ENCODE results near the gene TLR5. TPM values are rescaled to one million over a fixed set of nuclear protein-coding genes. Genes with fewer than 3 reads are reported as not detected.

Gene TLR5
- total RNA-seq, 4 donors from 2014 or later, result 1.6 to 16.8 (median 5.7) TPM

DNA sequence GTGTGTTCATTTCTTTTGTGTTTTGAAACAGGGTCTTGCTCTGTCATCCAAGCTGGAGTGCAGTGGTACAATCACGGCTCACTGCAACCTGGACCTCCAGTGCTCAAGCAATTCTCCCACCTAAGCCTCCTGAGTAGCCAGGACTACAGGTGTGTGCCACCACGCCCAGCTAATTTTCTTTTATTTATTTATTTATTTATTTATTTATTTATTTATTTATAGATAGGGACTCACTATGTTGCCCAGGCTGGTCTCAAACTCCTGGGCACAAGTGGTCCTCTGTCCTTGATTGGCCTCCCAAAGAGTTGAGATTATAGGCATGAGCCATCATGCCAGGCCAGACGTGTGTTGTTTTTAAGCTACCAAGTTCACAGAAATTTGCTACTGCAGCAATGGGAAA lies 43.8 kb upstream of the TLR5 start:
- intact Hi-C loops (cut with DNase I; ENCODE audit: low total_unique reads), result no loop called here
- DNase-seq (ENCODE audit: low spot score in 2 of 2), result no peak
- H3K4me3 ChIP-seq (ENCODE audit: low read depth, poor library complexity, severe bottlenecking), result no peak overlapping the region
- WGBS, 2 donors, result 95 to 99% methylated on average over 3 of the region's 3 CpGs
- no peak for TF ChIP-seq POLR2A (IDR thresholded peaks at IDR 0.05)
- TF ChIP-seq, protein P1, sequence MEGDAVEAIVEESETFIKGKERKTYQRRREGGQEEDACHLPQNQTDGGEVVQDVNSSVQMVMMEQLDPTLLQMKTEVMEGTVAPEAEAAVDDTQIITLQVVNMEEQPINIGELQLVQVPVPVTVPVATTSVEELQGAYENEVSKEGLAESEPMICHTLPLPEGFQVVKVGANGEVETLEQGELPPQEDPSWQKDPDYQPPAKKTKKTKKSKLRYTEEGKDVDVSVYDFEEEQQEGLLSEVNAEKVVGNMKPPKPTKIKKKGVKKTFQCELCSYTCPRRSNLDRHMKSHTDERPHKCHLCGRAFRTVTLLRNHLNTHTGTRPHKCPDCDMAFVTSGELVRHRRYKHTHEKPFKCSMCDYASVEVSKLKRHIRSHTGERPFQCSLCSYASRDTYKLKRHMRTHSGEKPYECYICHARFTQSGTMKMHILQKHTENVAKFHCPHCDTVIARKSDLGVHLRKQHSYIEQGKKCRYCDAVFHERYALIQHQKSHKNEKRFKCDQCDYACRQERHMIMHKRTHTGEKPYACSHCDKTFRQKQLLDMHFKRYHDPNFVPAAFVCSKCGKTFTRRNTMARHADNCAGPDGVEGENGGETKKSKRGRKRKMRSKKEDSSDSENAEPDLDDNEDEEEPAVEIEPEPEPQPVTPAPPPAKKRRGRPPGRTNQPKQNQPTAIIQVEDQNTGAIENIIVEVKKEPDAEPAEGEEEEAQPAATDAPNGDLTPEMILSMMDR (IDR thresholded peaks at IDR 0.05), result no peak

DNA sequence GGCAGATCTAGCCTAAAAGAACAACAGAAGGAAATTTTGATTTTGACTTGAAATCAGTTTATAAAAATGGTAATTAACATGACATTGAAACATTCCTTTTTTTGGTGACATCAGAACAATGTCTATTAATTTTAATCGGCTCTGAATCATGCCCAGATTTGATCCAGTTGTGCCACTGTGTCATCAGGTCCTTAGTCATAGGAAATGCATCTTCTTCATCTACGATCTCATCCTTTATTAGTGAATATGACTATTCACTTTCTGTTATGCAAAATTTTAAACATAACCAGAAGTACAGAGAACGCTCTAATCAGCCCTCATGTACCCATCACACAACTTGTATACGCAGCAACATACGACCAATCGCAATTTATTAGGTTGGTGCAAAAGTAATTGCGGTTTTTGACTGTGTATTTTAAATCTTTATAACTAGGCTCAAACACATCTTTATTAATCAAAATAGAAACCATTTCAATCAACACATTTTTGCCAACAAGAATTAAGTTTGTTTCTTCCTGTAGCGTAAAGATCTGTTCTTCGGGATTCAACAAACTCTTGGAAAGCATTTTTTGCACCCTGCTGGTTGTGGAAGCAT lies 40.3 kb upstream of the TLR5 start:
- H3K4me3 ChIP-seq (ENCODE audit: low read depth, poor library complexity, severe bottlenecking), result no peak overlapping the region
- intact Hi-C loops (cut with DNase I; ENCODE audit: low total_unique reads), result no loop called here

GRCh38 chr1:223180731-223181321 lies 37.8 kb upstream of the TLR5 start:
- intact Hi-C loops (cut with DNase I; ENCODE audit: low total_unique reads), result no loop called here
- 16% methylated on average over 5 of the region's 5 CpGs for WGBS, 2 donors
- peak in 1 of 2 donors; percentile 62 for DNase-seq (ENCODE audit: low spot score in 2 of 2)
- no peak overlapping the region for H3K4me3 ChIP-seq (ENCODE audit: low read depth, poor library complexity, severe bottlenecking)
- TF ChIP-seq, protein P1 (IDR thresholded peaks at IDR 0.05), result no peak

More for the DNA sequence above, 40.3 kb upstream of the TLR5 start:
- DNase-seq (ENCODE audit: low spot score in 2 of 2), result no peak
- 79 to 82% methylated on average over 9 of the region's 9 CpGs for WGBS, 2 donors
- TF ChIP-seq POLR2A (IDR thresholded peaks at IDR 0.05), result no peak
- TF ChIP-seq, protein P1 (IDR thresholded peaks at IDR 0.05), result no peak

GRCh38 chr1:223179786-223180185 lies 36.7 kb upstream of the TLR5 start:
- no peak for TF ChIP-seq POLR2A (IDR thresholded peaks at IDR 0.05)
- TF ChIP-seq, protein P1 (IDR thresholded peaks at IDR 0.05), result no peak
- H3K4me3 ChIP-seq (ENCODE audit: low read depth, poor library complexity, severe bottlenecking), result no peak overlapping the region
- no peak for DNase-seq (ENCODE audit: low spot score in 2 of 2)
- 45 to 47% methylated on average over 1 of the region's 1 CpG for WGBS, 2 donors
- intact Hi-C loops (cut with DNase I; ENCODE audit: low total_unique reads), result no loop called here

- TF ChIP-seq POLR2A (IDR thresholded peaks at IDR 0.05), result no peak
- TF ChIP-seq, protein P1 (IDR thresholded peaks at IDR 0.05), result no peak
- WGBS, 2 donors, result 97 to 98% methylated on average over 3 of the region's 3 CpGs
- no peak for DNase-seq (ENCODE audit: low spot score in 2 of 2)
- intact Hi-C loops (cut with DNase I; ENCODE audit: low total_unique reads), result no loop called here
- H3K4me3 ChIP-seq (ENCODE audit: low read depth, poor library complexity, severe bottlenecking), result no peak overlapping the region
These were observed 36.2 kb upstream of the TLR5 start for GRCh38 chr1:223179280-223179679.

GRCh38 chr1:223177681-223178080 lies 34.6 kb upstream of the TLR5 start:
- peak in 1 of 2 donors; percentile 43 for DNase-seq (ENCODE audit: low spot score in 2 of 2)
- intact Hi-C loops (cut with DNase I; ENCODE audit: low total_unique reads), result no loop called here
- H3K4me3 ChIP-seq (ENCODE audit: low read depth, poor library complexity, severe bottlenecking), result no peak overlapping the region

More at GRCh38 chr1:223177681-223178080, 34.6 kb upstream of the TLR5 start:
- WGBS, 2 donors, result 50 to 61% methylated on average over 5 of the region's 5 CpGs
- TF ChIP-seq, protein P1 (IDR thresholded peaks at IDR 0.05), result no peak
